OCI-LY7 (cell line): Measurements from ENCODE around the gene TRIM39. TPM values are rescaled to one million over a fixed set of nuclear protein-coding genes. Genes with fewer than 3 reads are reported as not detected.
"Not testable (repeated sequence)": the region's sequence is repeated elsewhere in the genome, so short reads cannot be mapped to it uniquely, and the experiment has no call there.

Experiments used
- BruUV-seq: library from RNA; stranded (reverse); fragments of 400-500 nt; replicated peaks from 2 replicates; lab custom pipeline; 2021; lab: Mats Ljungman, UMichigan
- CTCF ChIA-PET: fragments of 300-600 bp; sonication (Branson Sonifier 250); formaldehyde crosslinking; loops from one replicate; lab custom pipeline; 2022; ENCODE audit warnings: antibody characterized with exemption; ENCODE audit not compliant: unreplicated experiment; lab: Charles Lee
- POLR2A ChIA-PET: fragments of 300-600 bp; sonication (Branson Sonifier 250); formaldehyde crosslinking; loops from one replicate; lab custom pipeline; 2022; ENCODE audit warnings: antibody characterized with exemption; lab: Charles Lee
- DNase-seq: peaks from one replicate; pipeline ENCODE4 v3.0.0-alpha.2; 2015; ENCODE audit warnings: low spot score
- H2AFZ ChIP-seq: fragments of 200-600 bp; sonication (generic), shearing (Covaris generic); 2 replicates; pipeline ENCODE4 v1.6.1; 2014; ENCODE audit warnings: mild to moderate bottlenecking, antibody characterized with exemption, low read length, moderate library complexity
- H3K27ac ChIP-seq: fragments of 200-600 bp; sonication (generic); 2 replicates; pipeline ENCODE4 v1.5.1; 2014; ENCODE audit warnings: mixed run types, low read depth, mild to moderate bottlenecking, moderate library complexity, low read length, inconsistent platforms; ENCODE audit not compliant: poor library complexity, severe bottlenecking
- H3K36me3 ChIP-seq: fragments of 200-600 bp; sonication (generic); 2 replicates; pipeline ENCODE4 v1.6.1; 2014; ENCODE audit warnings: mild to moderate bottlenecking, antibody characterized with exemption, low read length, moderate library complexity, mixed read lengths; ENCODE audit not compliant: insufficient read depth
- H3K4me1 ChIP-seq: fragments of 200-600 bp; sonication (generic); 2 replicates; pipeline ENCODE4 v1.5.1; 2014; ENCODE audit warnings: mild to moderate bottlenecking, low read length; ENCODE audit not compliant: insufficient read depth, poor library complexity, severe bottlenecking
- H3K4me2 ChIP-seq: fragments of 200-600 bp; sonication (generic); 2 replicates; pipeline ENCODE4 v1.6.1; 2014; ENCODE audit warnings: mild to moderate bottlenecking, low read length
- H3K4me3 ChIP-seq: fragments of 200-600 bp; sonication (generic); 2 replicates; pipeline ENCODE4 v1.5.1; 2014; ENCODE audit warnings: mild to moderate bottlenecking, low read depth, low read length; ENCODE audit not compliant: poor library complexity, severe bottlenecking
- H3K79me2 ChIP-seq: fragments of 200-600 bp; sonication (generic); 2 replicates; pipeline ENCODE4 v1.6.1; 2016; ENCODE audit warnings: low read depth, mild to moderate bottlenecking, low read length, moderate library complexity, mixed read lengths; ENCODE audit not compliant: insufficient read depth
- H3K9me2 ChIP-seq: fragments of 200-600 bp; sonication (generic); 2 replicates; pipeline ENCODE4 v1.6.1; 2016; ENCODE audit warnings: mild to moderate bottlenecking, low read length, mixed read lengths; ENCODE audit not compliant: insufficient read depth
- H3K9me3 ChIP-seq: fragments of 200-600 bp; sonication (generic); 2 replicates; pipeline ENCODE4 v1.6.1; 2014; ENCODE audit warnings: mild to moderate bottlenecking, mixed run types, low read length, mixed read lengths
- H4K20me1 ChIP-seq: fragments of 200-600 bp; sonication (generic); 2 replicates; pipeline ENCODE4 v1.6.1; 2014; ENCODE audit warnings: mild to moderate bottlenecking, antibody characterized with exemption, low read length, moderate library complexity, mixed read lengths; ENCODE audit not compliant: insufficient read depth
- EZH2phosphoT487 ChIP-seq: fragments of 200-600 bp; sonication (generic); IDR thresholded peaks from 2 replicates; pipeline ENCODE4 v1.6.1; 2018; ENCODE audit warnings: low read depth, borderline replicate concordance, mild to moderate bottlenecking, mixed run types, antibody characterized with exemption, low read length, moderate library complexity, mixed read lengths
- intact Hi-C: fragments of 100-400 bp; cut with micrococcal nuclease; formaldehyde crosslinking; loops from one replicate; pipeline ENCODE4 v1.10.0; 2022; ENCODE audit not compliant: unreplicated experiment
- total RNA-seq, 2 experiments: library from RNA; depleted of rRNA in 1 of 2; stranded (reverse); fragments of >200 nt in 1 of 2; shearing (Covaris generic) in 1 of 2; gene quantifications; 2 replicates each; pipeline ENCODE4 v1.2.3, GENCODE V29; 2014 to 2022
- TF ChIP-seq, protein P1 (sequence below): fragments of 200-600 bp; sonication (generic); conservative IDR thresholded peaks from 2 replicates; pipeline ENCODE4 v1.5.1; 2014; ENCODE audit warnings: mild to moderate bottlenecking, antibody characterized with exemption, low read length, moderate library complexity, mixed read lengths

Gene TRIM39
- total RNA-seq, 2 experiments from 2014 or later, result 11.4 to 17.0 TPM

DNA sequence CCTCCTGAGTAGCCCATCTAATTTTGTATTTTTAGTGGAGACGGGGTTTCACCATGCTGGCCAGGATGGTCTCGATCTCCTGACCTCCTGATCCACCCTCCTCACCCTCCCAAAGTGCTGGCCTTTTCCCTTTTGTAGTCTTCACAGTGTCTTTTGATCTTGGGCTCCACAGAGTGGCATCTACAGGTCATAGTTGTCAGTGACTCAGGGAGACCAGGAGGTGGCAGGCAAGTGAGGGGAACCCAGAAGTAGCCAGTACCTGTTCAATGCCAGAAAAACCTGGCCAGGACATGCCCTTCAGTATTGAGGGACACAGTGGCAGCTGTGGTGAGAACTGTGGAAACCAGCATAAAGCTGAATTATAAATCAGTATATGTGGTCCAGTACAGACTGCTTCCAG is 37.9 kb downstream of the TRIM39 start:
- ChIA-PET CTCF (no interaction called here), POLR2A (no interaction called here)
- no peak for TF ChIP-seq EZH2phosphoT487
- TF ChIP-seq, protein P1, sequence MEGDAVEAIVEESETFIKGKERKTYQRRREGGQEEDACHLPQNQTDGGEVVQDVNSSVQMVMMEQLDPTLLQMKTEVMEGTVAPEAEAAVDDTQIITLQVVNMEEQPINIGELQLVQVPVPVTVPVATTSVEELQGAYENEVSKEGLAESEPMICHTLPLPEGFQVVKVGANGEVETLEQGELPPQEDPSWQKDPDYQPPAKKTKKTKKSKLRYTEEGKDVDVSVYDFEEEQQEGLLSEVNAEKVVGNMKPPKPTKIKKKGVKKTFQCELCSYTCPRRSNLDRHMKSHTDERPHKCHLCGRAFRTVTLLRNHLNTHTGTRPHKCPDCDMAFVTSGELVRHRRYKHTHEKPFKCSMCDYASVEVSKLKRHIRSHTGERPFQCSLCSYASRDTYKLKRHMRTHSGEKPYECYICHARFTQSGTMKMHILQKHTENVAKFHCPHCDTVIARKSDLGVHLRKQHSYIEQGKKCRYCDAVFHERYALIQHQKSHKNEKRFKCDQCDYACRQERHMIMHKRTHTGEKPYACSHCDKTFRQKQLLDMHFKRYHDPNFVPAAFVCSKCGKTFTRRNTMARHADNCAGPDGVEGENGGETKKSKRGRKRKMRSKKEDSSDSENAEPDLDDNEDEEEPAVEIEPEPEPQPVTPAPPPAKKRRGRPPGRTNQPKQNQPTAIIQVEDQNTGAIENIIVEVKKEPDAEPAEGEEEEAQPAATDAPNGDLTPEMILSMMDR, result peak; percentile 56; the same call in 1 of the 2 replicates
- H3K9me3 ChIP-seq, result no peaks in the 10 kb centered on the region
- no peak overlapping the region for H3K4me3 ChIP-seq
- H3K79me2 ChIP-seq, result no peaks in the 10 kb centered on the region
- no peaks in the 10 kb centered on the region for H4K20me1 ChIP-seq
- no peak overlapping the region for H3K27ac ChIP-seq
- DNase-seq, result peak; percentile 11
- BruUV-seq, result no TSS peak
- intact Hi-C loops, result no loop called here
- no peak overlapping the region for H2AFZ ChIP-seq
- H3K9me2 ChIP-seq, result no peaks in the 10 kb centered on the region
- H3K4me1 ChIP-seq, result no peaks in the 10 kb centered on the region
- no peaks in the 10 kb centered on the region for H3K36me3 ChIP-seq
- H3K4me2 ChIP-seq, result no peak overlapping the region

DNA sequence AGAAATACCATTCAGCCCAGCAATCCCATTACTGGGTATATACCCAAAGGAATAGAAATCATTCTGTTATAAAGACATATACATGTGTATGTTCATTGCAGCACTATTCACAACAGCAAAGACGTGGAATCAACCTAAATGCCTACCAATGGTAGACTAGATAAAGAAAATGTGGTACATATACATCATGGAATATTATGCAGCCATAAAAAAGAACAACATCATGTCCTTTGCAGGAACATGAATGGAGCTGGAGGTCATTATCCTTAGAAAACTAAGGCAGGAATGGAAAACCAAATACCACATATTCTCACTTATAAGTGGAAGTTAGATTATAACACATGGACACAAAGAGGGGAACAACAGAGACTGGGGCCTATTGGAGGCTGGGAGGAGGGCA is 42.6 kb downstream of the TRIM39 start:
- intact Hi-C loops, H3K4me1 ChIP-seq, H3K9me3 ChIP-seq, H3K36me3 ChIP-seq, H3K27ac ChIP-seq, H4K20me1 ChIP-seq, BruUV-seq, H2AFZ ChIP-seq, CTCF ChIA-PET, H3K79me2 ChIP-seq, H3K4me3 ChIP-seq, H3K4me2 ChIP-seq, POLR2A ChIA-PET, H3K9me2 ChIP-seq, DNase-seq: not testable (repeated sequence)

DNA sequence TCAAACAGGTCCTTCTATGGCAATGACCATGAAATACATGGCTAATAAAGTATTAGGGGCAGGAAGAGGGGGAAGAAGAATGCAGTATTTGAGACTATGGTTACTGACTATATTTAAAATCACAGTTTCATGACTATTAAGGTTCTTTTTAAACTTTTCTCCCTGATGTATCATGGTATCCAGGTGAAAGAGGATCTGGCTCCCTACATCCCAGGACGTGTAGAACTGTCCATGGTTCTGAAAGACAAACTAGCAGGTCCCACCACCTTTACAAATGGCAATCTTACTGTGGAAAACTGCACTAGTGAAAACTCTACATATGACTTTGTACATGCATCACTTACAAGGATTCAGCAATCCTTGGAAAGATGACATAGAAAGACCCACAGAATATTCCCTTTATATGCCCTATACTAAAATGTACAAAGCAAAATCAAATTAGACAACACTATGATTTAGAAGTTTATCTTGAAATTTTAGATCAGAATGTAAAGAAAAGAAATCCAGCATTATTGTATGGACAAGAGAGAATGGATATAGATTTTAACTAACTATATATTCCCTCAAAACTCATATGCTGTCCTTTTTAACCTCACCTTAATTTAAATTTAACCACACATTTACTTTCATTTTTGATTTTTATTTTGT is 51.7 kb downstream of the TRIM39 start:
- Histone ChIP-seq H3K36me3 (no peaks in the 10 kb centered on the region), H3K4me3 (no peak overlapping the region), H4K20me1 (no peaks in the 10 kb centered on the region), H3K4me1 (no peaks in the 10 kb centered on the region), H3K4me2 (no peak overlapping the region), H3K27ac (no peak overlapping the region), H2AFZ (no peak overlapping the region), H3K9me3 (no peaks in the 10 kb centered on the region), H3K9me2 (no peaks in the 10 kb centered on the region), H3K79me2 (no peaks in the 10 kb centered on the region)
- TF ChIP-seq, protein P1, result no peak
- no peak for TF ChIP-seq EZH2phosphoT487
- ChIA-PET CTCF (no interaction called here), POLR2A (no interaction called here)
- no TSS peak for BruUV-seq
- peak; percentile 8 for DNase-seq
- intact Hi-C loops, result no loop called here
